Fibroblast of mammary gland (primary cell): Measurements from ENCODE around the gene APBA2.

Experiments
- DNase-seq: peaks from one replicate; pipeline ENCODE4 v3.0.0-alpha.2; 2010; ENCODE audit warnings: low read depth
- H3K4me3 ChIP-seq: 2 replicates; pipeline ENCODE4 v1.5.1; 2011; ENCODE audit warnings: low read depth, mild to moderate bottlenecking, low read length, moderate library complexity; ENCODE audit not compliant: control insufficient read depth
- CTCF ChIP-seq: conservative IDR thresholded peaks from 2 replicates; pipeline ENCODE4 v1.5.1; 2011; ENCODE audit warnings: low read depth, low read length, inconsistent platforms; ENCODE audit not compliant: control insufficient read depth, insufficient read depth

The APBA2 gene

DNA sequence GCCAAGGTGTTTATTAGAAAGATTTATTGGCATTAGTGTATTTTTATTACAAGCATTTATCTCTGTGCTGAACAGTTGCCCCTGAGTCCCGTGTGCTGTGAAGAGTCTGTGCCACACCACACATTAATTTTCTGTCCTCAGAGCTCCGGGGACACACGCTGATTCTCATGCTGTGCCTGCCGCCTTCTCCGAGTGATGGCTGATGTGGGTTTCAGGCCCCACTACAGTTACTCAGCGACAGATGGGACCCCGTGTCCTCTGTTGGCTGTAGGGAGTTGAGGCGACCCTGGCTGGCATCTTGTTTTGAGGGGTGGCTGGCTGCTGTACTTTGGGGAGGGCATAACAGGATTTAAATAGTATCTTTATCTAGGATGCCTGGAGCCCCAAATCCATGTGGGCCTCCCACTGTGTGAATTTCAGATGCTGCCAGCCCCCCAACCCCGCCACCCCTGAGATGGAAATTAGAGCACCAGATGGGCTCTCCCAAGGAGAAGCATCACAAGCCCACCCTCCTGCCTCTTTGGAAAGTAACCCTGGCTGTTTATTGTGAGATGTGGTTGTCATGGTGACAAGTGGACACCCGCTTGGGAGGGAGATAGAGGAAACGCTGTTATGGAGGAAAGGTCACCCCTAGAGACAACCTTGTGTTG, 185.6 kb downstream of the APBA2 start:
- no peak for TF ChIP-seq CTCF
- DNase-seq = no peak
- H3K4me3 ChIP-seq = no peak overlapping the region

- no peak for TF ChIP-seq CTCF
- DNase-seq = no peak
- H3K4me3 ChIP-seq = no peak overlapping the region
These were observed 186.1 kb downstream of the APBA2 start for GRCh38 chr15:29071882-29072273.

DNA sequence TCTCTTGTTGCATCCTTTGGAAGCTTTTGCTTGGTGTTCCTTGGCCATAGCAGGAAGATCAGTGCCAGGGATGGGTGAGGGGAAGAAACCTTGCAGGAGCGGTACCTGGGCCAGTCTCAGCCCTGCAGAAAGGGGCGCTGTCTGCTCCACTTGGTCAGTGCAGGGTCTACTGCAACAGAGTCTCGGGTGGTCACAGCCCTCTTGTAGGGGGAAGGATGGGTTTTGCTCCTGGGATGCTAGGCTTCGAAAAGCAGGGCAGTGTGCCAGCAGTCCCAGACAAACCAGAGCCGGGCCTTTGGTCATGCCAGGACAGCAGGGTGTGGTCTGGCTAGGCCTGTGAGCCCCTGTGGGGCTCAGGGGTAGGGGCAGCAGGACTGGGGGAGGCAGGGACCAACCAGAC, 186.7 kb downstream of the APBA2 start:
- no peak overlapping the region for H3K4me3 ChIP-seq
- no peak for DNase-seq
- no peak for TF ChIP-seq CTCF

DNA sequence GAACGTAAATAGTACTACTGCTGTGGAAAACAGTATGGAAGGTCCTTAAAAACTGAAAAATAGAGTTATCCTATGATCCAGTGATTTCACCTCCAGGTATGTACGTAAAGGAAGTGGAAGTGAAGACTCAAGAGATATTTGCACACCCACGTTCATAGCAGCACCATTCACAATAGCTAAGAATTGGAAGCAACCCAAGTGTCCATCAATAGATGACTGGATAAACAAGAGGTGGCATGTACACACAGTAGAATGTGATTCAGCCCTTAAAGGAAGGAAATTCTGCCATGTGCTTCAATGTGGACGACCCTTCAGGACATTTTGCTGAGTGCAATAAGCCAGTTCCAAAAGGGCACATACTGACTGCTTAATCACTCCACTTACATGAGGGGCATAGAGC, 188.3 kb downstream of the APBA2 start:
- no peak for TF ChIP-seq CTCF
- no peak for DNase-seq
- H3K4me3 ChIP-seq = no peak overlapping the region

DNA sequence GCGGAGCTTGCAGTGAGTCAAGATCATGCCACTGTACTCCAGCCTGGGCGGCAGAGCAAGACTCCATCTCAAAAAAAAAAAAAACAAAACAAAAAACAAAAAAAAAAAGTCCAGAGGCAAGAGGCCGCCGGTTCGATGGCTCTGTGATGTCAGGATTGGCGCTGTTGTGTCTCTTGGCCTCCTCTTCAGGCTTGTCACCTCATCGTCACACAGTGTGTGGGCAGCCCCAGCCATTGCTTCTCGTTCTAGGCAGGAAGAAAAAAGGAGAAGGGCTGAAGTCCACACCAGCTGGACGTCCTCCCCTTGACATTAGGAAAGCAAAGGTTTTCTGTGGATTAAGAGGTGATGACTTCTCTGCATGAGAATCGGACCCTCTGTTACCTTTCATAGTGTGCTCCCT, 192.8 kb downstream of the APBA2 start:
- H3K4me3 ChIP-seq = no peak overlapping the region
- DNase-seq = no peak
- TF ChIP-seq CTCF = no peak

- no peak for DNase-seq
- H3K4me3 ChIP-seq = no peak overlapping the region
- no peak for TF ChIP-seq CTCF
These were observed 193.7 kb downstream of the APBA2 start for GRCh38 chr15:29079479-29079878.

- H3K4me3 ChIP-seq = no peak overlapping the region
- TF ChIP-seq CTCF = no peak
- DNase-seq = no peak
These were observed 196.0 kb downstream of the APBA2 start for GRCh38 chr15:29081781-29082180.
